GM18951 (cell line): Measurements from ENCODE around the gene MEIS2.

Experiments used
- POLR2A ChIP-seq: IDR thresholded peaks from 4 replicates; pipeline ENCODE4 v1.6.1; 2011; ENCODE audit warnings: mild to moderate bottlenecking; ENCODE audit not compliant: insufficient read length, insufficient read depth; ENCODE audit errors: extremely low read depth
- in situ Hi-C: fragments of 300-500 bp; cut with MboI; formaldehyde crosslinking; loops from one replicate; pipeline ENCODE4 v1.12.0; 2022; ENCODE audit warnings: low sequenced_read_pairs, mixed read lengths, inconsistent platforms; ENCODE audit not compliant: unreplicated experiment

MEIS2 gene

GRCh38 chr15:37072181-37072580, 28.2 kb downstream of the MEIS2 start:
- TF ChIP-seq POLR2A = no peak
- in situ Hi-C loops = no loop called here

- in situ Hi-C loops = no loop called here
- no peak for TF ChIP-seq POLR2A
Observed at GRCh38 chr15:37071134-37071533, 29.2 kb downstream of the MEIS2 start.

GRCh38 chr15:37070686-37071085, 29.7 kb downstream of the MEIS2 start:
- in situ Hi-C loops = no loop called here
- TF ChIP-seq POLR2A = no peak

GRCh38 chr15:37061996-37062395, 38.4 kb downstream of the MEIS2 start:
- no peak for TF ChIP-seq POLR2A
- in situ Hi-C loops = no loop called here

GRCh38 chr15:37059086-37059485, 41.3 kb downstream of the MEIS2 start:
- TF ChIP-seq POLR2A = no peak
- in situ Hi-C loops = no loop called here

GRCh38 chr15:37058316-37058985, 41.9 kb downstream of the MEIS2 start:
- in situ Hi-C loops = no loop called here
- TF ChIP-seq POLR2A = no peak

- TF ChIP-seq POLR2A = no peak
- in situ Hi-C loops = no loop called here
Observed at GRCh38 chr15:37057831-37058230, 42.5 kb downstream of the MEIS2 start.

GRCh38 chr15:37057256-37057655, 43.1 kb downstream of the MEIS2 start:
- in situ Hi-C loops = no loop called here
- TF ChIP-seq POLR2A = no peak

GRCh38 chr15:37056177-37057121, 43.9 kb downstream of the MEIS2 start:
- TF ChIP-seq POLR2A = no peak
- in situ Hi-C loops = no loop called here

- no peak for TF ChIP-seq POLR2A
- in situ Hi-C loops = no loop called here
Observed at GRCh38 chr15:37055481-37055880, 44.9 kb downstream of the MEIS2 start.

GRCh38 chr15:37054336-37054735, 46.0 kb downstream of the MEIS2 start:
- in situ Hi-C loops = no loop called here
- TF ChIP-seq POLR2A = no peak

GRCh38 chr15:37053166-37053565, 47.2 kb downstream of the MEIS2 start:
- in situ Hi-C loops = no loop called here
- no peak for TF ChIP-seq POLR2A

GRCh38 chr15:37050345-37050744, 50.0 kb downstream of the MEIS2 start:
- in situ Hi-C loops = no loop called here
- TF ChIP-seq POLR2A = no peak
